Pons (tissue), 1 donor: ENCODE data around the gene TMEM35B.
A peak's percentile ranks its signal among the peaks of the same experiment; 100 is the strongest.
"Not testable (repeated sequence)": the region's sequence is repeated elsewhere in the genome, so short reads cannot be mapped to it uniquely, and the experiment has no call there.

Experiments used
- DNase-seq: peaks from one replicate; pipeline ENCODE4 v3.0.0-alpha.2; 2016; ENCODE audit warnings: low spot score

Gene TMEM35B

GRCh38 chr1:34984793-34985608 lies at the start of gene TMEM35B:
Gene TMEM35B, minus strand, starts transcription at chr1:34985347. Its CDS starts 42 bp downstream, at chr1:34985305.
- peak; percentile 15 for DNase-seq

DNA sequence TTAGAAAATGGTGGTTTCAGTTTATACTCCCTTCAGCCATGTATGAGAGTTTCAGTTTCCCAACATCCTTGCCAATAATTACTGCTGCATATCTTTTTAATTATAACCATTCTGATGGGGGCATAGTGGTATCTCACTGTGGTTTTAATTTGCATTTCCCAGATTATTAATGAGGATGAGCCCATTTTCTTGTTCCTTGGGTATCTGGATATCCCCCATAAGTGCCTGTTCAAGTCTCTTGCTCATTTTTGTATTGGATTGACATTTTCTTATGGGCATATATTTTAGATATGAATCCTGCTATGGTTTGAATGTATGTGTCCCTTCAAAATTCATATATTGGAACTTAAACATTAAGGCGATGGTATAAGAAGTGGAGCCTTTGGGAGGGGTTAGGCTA lies 48.2 kb upstream of the TMEM35B start:
- no peak for DNase-seq

DNA sequence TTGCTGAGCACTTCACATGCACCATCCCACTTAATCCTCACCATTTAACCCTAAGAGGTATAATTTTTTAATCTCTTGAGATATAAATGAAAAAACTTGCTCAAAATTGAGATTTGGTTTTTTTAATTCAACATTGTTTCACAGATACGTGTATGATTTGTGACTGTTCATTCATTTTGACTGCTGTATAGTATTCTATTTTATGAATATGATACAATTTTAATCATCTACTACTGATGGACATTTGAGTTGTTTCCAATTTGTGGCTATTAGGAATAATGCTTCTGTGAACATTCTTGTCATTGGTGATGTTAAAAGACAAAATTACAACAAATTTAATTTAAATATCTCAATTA lies 47.2 kb upstream of the TMEM35B start:
- no peak for DNase-seq

- peak; percentile 50 for DNase-seq
Measured at GRCh38 chr1:35030756-35031446, 45.8 kb upstream of the TMEM35B start.

- no peak for DNase-seq
Measured at GRCh38 chr1:35030338-35030737, 45.2 kb upstream of the TMEM35B start.

- DNase-seq: no peak
Measured at GRCh38 chr1:35029761-35030160, 44.6 kb upstream of the TMEM35B start.

GRCh38 chr1:35016406-35016805 lies 31.3 kb upstream of the TMEM35B start:
- DNase-seq: no peak

- DNase-seq: no peak
Measured at GRCh38 chr1:35014486-35014885, 29.3 kb upstream of the TMEM35B start.

GRCh38 chr1:35005711-35006110 lies 20.6 kb upstream of the TMEM35B start:
- no peak for DNase-seq

- DNase-seq: no peak
Measured at GRCh38 chr1:35001743-35002142, 16.6 kb upstream of the TMEM35B start.

- DNase-seq: no peak
Measured at GRCh38 chr1:34994878-34995277, 9.7 kb upstream of the TMEM35B start.

DNA sequence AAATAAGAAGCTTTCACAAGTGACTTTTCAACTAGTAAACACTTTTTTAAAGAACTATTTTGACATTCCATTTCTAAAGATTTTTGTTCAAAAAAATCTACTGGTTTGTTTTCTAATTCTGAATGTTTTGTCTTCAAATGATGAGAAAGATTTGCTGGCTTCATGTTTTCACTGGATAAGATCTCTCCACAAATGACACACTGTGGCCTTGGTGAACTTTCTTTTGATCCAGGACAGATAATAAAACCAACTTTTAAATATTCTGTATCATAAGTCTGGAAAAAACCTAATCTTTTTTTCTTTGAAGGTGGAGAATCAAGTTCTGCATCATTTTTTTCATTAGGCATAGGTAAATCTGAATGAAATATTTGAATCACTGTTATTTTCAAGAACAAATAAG lies 3.4 kb upstream of the TMEM35B start:
- no peak for DNase-seq

DNA sequence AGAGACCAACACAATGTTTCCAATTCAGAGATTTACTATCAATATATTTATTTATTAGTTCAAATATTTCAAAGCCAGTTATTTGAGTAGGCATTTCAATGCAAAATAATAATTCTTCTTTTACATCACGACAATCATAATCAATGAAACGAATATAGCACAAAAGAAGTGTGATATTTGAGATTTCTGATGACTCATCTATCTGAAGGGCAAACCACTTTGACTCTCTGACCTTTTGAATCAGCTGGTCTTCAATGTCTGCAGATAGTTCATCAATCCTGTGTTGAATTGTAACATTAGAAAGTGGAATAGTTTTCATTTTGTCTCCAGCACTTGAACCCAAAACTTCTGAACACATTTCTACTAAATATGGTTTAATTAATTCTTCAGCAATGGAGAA lies 3.0 kb upstream of the TMEM35B start:
- DNase-seq: no peak

DNA sequence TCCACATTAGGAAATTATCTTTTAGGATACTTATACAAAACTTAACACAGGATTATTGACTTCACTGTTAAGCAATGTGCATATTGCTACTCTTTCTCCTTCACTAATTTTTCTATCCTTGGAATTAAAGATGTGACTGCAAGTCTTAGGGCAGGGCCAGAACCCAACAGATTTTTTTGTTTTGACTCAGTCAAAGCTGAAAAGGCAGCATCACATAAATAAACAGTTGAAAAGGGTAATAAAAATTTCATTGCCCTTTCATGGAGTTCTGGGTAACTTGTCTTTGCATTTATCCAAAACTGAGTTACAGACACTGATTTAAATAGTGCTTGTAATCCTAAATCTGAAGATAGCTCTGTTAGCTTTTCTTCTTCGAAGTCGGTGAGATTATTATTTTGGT lies 1.9 kb upstream of the TMEM35B start:
- no peak for DNase-seq

DNA sequence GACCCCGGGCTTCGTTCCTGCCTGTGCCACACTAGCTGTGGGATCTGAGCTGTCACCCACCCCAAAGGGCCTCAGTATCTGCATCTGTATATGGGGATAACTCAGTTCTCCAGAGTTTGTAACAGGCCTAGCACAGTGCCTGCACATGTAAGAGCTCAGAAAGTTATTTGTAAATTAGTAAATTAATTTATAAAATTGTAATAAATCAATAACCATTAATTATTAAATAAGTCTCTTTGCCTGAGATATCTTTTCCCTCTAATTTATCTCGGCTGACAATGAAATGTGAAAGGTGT lies 410 bp upstream of the TMEM35B start:
- not testable (repeated sequence) for DNase-seq

GRCh38 chr1:34984435-34984792 lies 733 bp downstream of the TMEM35B start:
- peak; percentile 22 for DNase-seq

DNA sequence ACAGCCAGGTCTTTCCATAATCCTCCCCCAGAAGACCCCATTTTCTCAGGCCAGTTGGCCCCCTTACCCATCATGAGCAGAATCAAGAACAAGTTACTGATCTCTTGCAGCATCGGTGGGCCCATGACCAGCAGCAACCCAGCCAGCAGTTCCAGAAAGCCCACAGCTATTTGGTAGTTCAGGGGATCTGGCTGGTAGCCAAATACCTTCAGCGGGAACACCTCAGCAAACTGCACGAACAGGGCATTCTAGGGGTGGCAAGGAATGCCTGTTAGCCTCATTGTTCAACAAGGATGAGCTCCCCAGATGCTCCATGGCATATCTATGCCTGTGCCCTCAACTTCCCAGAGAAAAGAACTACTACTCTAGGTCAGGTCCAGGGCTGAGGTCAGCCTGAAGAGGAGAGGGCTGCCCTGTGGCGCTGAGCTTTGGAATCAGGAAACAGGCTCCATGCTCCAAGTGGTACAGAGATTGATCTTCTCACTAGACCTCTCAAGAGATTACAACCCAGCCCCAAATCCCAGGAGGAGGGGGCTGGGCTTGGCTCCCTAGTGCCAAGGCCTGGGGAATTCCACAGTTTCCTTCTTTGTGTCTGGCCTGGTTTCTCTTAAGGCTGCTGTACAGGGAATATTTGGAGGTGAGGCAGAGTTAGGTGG lies 1.3 kb downstream of the TMEM35B start:
- no peak for DNase-seq

- no peak for DNase-seq
Measured at GRCh38 chr1:34982820-34983376, 2.2 kb downstream of the TMEM35B start.

DNA sequence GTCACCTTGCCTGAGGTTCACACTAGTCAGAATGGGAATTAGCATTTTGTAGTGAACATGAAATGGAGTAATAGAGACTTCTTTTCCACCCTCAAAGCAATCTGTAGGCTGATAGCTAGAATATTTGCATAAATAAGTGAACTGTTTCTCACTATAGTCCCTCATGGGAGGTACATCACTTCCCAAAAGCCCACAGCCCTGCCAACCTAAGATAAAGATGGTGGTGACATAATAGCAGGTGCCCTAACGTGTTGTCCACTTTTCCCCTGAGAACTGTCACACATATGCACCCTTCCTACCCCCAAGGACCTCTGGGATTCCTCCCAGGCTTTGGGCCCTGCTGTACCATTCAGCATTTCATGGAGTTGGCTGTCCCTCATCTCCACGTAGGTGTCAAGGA lies 4.4 kb downstream of the TMEM35B start:
- DNase-seq: no peak

DNA sequence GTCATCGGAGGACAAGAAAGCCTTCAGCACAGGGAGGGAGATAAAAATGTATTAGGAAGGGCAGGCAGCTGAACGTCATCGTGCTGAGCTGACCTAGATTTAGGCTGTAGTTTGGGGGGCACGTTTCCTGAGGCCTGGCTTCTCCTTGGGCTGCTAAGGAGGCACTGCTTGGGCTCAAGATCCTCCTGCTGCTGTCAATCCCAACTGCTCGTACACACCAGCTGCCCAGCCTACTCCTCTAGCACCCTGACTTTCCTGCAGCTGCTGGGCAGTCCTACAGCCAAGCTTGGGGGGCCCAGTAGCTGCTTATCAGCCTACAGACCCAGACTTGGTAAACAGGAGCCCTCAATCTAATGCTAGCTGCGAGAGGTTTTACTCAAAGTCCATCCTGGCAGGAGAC lies 6.2 kb downstream of the TMEM35B start:
- no peak for DNase-seq

- DNase-seq: no peak
Measured at GRCh38 chr1:34977858-34978257, 7.3 kb downstream of the TMEM35B start.

GRCh38 chr1:34977210-34977471 lies 8.0 kb downstream of the TMEM35B start:
- DNase-seq: no peak
